22Rv1 (cell line): ENCODE data around the gene SCFD2.

Experiments used
- CTCF ChIP-seq: fragments of 450-650 bp; IDR thresholded peaks from 2 replicates; pipeline ENCODE4 v1.5.1; 2017; ENCODE audit warnings: mild to moderate bottlenecking
- ZFX ChIP-seq: fragments of 450-650 bp; IDR thresholded peaks from 2 replicates; pipeline ENCODE4 v1.6.1; 2017; ENCODE audit warnings: antibody characterized with exemption, borderline replicate concordance

GRCh38 chr4:52991472-52991871, 374.4 kb downstream of the SCFD2 start:
- no peak for TF ChIP-seq CTCF
- TF ChIP-seq ZFX, result no peak
